Measurements from ENCODE around the gene RPRM.
"Not testable (repeated sequence)": the region's sequence is repeated elsewhere in the genome, so short reads cannot be mapped to it uniquely, and the experiment has no call there.

The RPRM gene

GRCh38 chr2:153455403-153455802, 23.2 kb downstream of the RPRM start:
- DNase-seq, result no peak

- no peak for DNase-seq
Observed at GRCh38 chr2:153451611-153452010, 27.0 kb downstream of the RPRM start.

- no peak for DNase-seq
Observed at GRCh38 chr2:153443106-153443505, 35.5 kb downstream of the RPRM start.

- not testable (repeated sequence) for DNase-seq
Observed at GRCh38 chr2:153442616-153443015, 35.9 kb downstream of the RPRM start.

- not testable (repeated sequence) for DNase-seq
Observed at GRCh38 chr2:153440090-153440489, 38.5 kb downstream of the RPRM start.

- DNase-seq, result no peak
Observed at GRCh38 chr2:153433403-153433802, 45.2 kb downstream of the RPRM start.

GRCh38 chr2:153432381-153432780, 46.2 kb downstream of the RPRM start:
- no peak for DNase-seq

GRCh38 chr2:153431114-153431513, 47.4 kb downstream of the RPRM start:
- DNase-seq, result no peak

All from SIG-M5 (cell line).